CD4-positive, alpha-beta T cell treated with Interleukin-15 for 4 hours (primary cell): Measurements from ENCODE around the gene ADIPOR1.
"Not testable (repeated sequence)": the region's sequence is repeated elsewhere in the genome, so short reads cannot be mapped to it uniquely, and the experiment has no call there.

Source experiments
- DNase-seq: peaks from one replicate; pipeline ENCODE4 v3.0.0-alpha.2; 2020; ENCODE audit warnings: low spot score

The ADIPOR1 gene, protein sequence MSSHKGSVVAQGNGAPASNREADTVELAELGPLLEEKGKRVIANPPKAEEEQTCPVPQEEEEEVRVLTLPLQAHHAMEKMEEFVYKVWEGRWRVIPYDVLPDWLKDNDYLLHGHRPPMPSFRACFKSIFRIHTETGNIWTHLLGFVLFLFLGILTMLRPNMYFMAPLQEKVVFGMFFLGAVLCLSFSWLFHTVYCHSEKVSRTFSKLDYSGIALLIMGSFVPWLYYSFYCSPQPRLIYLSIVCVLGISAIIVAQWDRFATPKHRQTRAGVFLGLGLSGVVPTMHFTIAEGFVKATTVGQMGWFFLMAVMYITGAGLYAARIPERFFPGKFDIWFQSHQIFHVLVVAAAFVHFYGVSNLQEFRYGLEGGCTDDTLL

DNA sequence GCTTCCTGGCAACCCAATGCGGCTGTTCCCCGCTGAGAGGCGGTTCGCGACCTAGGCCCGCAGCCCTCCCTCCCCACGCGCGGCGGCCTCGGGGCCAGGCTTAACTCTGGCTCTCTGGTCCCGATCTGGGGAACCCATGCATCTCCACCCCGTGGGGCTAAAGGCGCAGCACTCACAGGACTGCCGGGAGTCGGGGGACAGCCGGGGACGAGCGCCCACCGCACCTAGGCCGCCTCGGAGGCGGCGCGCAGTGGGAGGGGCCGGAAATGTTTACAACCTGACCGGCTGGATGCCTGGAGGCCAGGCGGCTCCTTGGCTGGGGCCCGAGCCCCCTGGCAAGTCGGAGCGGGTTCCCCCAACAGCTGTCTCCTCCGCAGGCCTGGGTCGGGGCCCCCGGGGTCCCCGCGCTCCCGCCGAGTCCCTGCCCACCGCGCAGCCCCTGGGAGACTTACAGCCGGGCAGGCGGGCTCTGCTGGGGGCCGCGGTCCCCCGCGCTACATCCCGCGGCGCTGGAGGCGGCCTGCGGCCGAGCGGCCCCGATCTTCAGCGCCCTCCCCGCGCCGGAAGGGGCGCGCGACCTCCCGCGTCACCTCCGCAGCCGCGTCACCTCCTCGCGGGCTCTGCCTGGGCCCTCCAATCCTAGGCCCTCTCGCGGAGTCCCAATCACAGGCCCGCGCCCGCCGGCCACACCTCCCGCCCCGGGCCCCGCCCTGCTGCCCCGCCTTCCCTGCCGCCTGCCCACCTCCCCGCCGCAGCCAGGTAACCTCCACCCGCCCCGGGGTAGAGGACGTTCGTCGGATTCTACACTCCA lies at the start of gene ADIPOR1:
ADIPOR1 (minus strand) TSS at position 580 of the 811 bp plus-strand sequence. CDS start 7,242 bp downstream, outside the sequence.
- peak; percentile 92 for DNase-seq

GRCh38 chr1:203006948-203007871 lies 49.1 kb upstream of the ADIPOR1 start, which contains the start of gene TMEM183A:
Gene TMEM183A (plus strand): TSS chr1:203007374. CDS start chr1:203007466, 92 bp downstream.
- DNase-seq = peak; percentile 96

GRCh38 chr1:203005395-203006142 lies 47.5 kb upstream of the ADIPOR1 start:
- DNase-seq = not testable (repeated sequence)

DNA sequence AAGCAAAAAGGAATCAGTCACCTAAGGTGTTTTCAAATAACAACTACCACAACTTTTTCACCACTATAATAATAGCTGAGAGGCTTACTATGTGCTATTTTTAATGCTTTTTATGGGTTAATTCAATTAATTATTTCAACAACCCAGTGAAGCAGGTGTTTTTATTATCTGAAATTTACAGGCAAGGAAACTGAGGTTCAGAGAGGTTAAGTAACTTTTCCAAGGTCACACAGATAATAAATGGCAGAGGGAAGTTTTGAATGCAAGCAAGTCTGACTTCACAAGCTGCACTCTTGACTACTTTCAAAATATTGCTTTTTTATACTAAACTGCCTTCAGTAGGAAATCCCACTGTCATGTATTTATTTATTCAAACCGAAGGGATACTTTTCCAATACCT lies 44.8 kb upstream of the ADIPOR1 start:
- no peak for DNase-seq

- no peak for DNase-seq
Measured at GRCh38 chr1:203001986-203002385, 43.9 kb upstream of the ADIPOR1 start.

GRCh38 chr1:203000217-203000944 lies 42.3 kb upstream of the ADIPOR1 start:
- no peak for DNase-seq

GRCh38 chr1:202998836-202999750 lies 41.0 kb upstream of the ADIPOR1 start:
- DNase-seq = peak; percentile 72

GRCh38 chr1:202994756-202995155 lies 36.6 kb upstream of the ADIPOR1 start:
- DNase-seq = no peak

DNA sequence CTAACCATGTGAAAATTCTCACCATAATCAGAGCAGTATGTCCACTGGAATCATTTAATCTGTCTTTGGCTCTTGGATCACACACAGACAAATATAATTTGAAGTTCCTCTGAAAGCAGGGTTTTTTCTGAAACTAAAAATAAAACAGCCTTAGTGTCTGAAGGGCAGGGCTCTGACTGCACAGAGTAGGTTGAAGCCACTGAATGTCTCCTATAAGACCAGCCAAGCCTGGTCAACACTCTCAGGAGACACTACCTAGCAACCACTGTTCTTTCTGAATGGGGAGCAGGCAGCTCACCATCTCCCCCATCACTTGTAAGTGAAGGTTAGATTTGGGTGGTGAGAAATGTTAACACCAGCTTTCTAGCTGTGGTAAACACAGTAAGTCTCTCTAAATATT lies 33.0 kb upstream of the ADIPOR1 start:
- no peak for DNase-seq

DNA sequence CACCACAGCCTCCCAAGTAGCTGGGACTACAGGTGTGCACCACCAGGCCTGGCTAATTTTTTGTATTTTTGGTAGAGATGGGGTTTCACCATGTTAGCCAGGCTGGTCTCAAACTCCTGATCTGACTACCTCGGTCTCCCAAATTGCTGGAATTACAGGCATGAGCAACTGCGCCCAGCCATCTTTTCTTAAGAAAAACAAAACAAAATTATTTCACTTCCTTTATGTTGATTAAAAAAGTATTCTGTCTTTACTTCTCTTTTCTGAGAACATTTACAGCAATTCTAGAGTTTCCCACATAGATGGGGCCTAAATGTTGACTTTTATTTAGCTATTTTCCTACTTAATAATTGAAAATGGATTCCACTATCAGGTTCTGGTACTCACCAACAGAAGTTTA lies 31.8 kb upstream of the ADIPOR1 start:
- DNase-seq = no peak

- no peak for DNase-seq
Measured at GRCh38 chr1:202987922-202988583, 29.9 kb upstream of the ADIPOR1 start.

DNA sequence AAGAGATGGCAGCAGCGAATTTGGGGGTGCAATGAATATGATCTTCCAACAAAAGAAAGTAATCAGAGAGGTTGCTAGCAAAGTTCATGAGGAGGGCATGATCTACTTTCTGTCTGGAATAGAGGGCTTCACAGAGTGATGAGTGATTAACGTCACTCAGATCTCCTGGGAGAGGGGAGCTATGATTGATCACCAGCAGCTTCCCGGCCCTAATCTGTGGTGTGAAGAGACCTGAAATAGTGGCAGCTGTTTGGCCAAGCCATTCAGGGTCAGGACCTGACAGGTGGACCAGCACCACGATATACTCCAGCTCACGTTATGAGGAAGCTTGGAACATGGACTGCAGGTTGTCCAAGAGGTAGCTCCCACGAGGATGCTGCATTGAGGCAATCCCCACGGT lies 29.1 kb upstream of the ADIPOR1 start:
- DNase-seq = no peak

DNA sequence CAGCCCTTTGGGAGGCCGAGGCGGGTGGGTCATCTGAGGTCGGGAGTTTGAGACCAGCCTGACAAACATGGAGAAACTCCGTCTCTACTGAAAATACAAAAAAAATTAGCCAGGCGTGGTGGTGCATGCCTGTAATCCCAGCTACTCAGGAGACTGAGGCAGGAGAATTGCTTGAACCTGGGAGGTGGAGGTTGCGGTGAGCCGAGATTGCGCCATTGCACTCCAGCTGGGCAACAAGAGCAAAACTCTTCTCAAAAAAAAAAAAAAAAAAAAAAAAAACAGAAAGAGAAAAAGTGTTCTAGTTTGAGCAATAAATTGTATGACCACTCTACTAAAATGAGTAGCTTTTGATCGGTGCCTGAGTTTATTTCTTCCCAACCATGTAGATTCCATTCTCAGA lies 28.0 kb upstream of the ADIPOR1 start:
- DNase-seq = not testable (repeated sequence)

DNA sequence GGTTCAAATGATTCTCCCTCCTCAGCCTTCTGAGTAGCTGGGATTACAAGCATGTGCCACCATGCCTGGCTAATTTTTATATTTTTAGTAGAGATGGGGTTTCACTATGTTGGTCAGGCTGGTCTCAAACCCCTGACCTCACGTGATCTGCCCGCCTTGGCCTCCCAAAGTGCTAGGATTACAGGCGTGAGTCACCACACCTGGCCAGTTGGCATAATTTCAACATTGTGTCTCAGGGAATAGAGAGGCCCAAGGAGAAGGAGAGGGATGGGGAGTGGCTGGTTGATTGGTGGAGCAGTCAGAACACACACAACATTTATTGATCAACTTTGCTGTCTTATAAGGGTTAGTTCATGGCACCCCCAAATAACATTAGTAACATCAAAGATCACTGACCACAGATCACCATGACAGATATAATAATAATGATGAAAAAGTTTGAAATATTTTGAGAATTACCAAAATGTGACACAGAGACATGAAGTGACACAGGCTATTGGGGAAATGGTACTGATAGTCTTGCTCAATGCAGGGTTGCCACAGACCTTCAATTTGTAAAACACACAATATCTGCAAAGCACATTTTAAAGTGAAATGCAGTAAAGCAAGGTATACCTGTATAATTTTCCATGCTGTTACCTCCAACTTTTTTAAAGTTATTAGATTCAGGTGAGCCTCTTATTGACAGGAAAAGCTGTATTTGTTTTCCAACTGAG lies 24.8 kb upstream of the ADIPOR1 start:
- DNase-seq = no peak

DNA sequence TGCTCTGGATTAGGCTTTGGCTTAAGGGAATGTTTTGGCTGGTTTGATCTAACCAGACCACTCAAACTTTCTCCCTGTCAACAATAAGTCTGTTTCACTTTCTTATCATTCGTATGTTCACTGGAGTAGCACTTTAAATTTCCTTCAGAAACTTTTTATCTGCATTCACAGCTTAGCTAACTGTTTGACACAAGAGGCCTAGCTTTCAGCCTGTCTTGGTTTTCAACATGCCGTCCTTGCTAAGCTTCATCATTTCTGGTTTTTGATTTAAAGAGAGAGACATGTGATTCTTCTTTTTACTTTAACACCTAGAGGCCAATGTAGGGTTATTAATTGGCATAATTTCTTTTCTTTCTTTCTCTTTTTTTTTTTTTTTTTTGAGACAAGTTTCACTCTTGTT lies 23.8 kb upstream of the ADIPOR1 start:
- DNase-seq = no peak

DNA sequence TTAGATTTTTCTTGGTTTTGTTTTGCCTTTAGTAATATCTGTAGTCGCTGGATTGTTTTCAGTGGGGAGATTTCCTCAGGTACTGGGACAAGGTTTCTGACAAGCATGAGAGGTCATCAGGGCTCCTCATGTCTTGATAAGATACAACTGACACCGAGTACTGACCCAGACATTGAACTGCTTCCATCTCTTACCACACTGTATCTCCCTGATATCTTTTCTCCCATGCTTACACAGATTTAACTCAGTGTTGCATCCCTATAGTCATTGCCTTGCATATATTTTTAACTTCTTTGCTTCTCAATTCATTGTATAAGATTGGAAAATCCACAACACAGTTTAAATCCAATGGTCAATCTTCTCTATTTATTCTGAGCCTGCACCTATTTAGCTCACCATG lies 21.3 kb upstream of the ADIPOR1 start:
- no peak for DNase-seq

DNA sequence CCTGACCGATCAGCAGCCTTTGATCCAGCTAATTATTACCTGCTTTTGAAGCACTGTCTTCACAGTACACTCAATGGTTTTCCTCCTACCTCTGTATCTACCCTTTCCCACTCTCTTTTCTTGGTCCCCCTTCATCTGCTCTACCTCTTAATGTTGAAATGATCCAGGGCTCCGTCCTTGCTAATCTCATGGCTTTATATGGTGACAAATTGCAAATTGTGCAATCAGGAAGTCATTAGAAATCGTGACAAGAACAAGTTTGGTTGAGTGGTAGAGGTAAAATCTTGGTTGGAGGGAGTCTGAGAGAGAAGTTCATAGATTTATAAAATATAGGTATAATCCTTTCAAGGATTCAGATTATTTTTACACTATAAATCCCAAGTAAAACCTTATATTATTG lies 18.5 kb upstream of the ADIPOR1 start:
- no peak for DNase-seq

- DNase-seq = no peak
Measured at GRCh38 chr1:202974856-202975255, 16.7 kb upstream of the ADIPOR1 start.
